ENCODE data around the gene SCN2A. TPM values are rescaled to one million over a fixed set of nuclear protein-coding genes. Genes with fewer than 3 reads are reported as not detected.

The SCN2A gene
- total and polyA plus RNA-seq, 2 of the 4 experiments (the other 2 are of a cell fraction), result 0.24 to 0.54 TPM

DNA sequence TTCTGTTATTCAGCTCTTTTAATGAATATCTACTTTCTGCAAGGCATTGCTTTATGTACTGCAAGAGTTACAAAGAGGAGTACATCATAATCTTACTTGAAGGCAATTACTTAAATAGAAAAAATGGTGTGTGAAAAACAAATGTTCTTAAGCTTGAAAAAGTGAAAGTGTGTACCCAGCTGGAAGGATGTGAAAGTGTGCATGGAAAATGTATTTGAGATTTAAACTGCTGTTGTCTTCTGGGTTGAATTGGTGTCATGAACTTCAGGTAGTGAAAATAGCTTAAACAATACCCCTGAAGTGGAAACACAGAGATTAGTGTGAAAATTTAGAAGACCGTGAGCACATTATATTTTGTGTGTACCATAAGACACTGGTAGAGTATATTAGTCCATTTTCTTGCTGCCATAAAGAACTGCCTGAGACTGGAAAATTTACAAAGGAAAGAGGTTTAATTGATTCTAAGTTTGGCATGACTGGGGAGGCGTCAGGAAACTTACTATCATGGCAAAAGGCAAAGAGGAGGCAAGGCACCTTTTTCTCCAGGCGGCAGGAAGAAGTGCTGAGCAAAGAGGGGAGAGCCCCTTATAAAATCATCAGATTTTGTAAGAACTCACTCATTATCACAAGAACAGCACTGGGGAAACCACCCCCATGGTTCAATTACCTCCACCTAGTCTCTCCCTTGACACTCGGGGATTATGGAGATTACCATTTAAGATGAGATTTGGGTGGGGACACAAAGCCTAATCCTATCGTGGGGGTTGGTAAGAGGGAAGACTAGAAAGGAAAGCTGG is 38.8 kb downstream of the SCN2A start:
- no peak overlapping the region for H2AFZ ChIP-seq (replicated peaks; ENCODE audit: low read length, poor library complexity)
- H3K79me1 ChIP-seq (ENCODE audit: low read depth in 1 of 2, low read length in 2 of 2), result no peaks in the 10 kb centered on the region
- H3K18ac ChIP-seq (ENCODE audit: low read depth, low read length), result no peak overlapping the region
- H2BK15ac ChIP-seq (ENCODE audit: low read depth, low read length), result no peak overlapping the region
- ChIA-PET CTCF (no interaction called here), POLR2A (ENCODE audit: unreplicated experiment) (no interaction called here)
- no peak overlapping the region for H2BK20ac ChIP-seq (ENCODE audit: low read depth, low read length)
- H3K4me1 ChIP-seq (ENCODE audit: control insufficient read depth, insufficient read depth, low read length), result no peaks in the 10 kb centered on the region
- H3K9ac ChIP-seq (ENCODE audit: low read depth, low read length), result no peak overlapping the region
- H3K27ac ChIP-seq (ENCODE audit: insufficient read depth, low read length), result no peak overlapping the region
- no peak overlapping the region for H3K4me2 ChIP-seq (ENCODE audit: low read depth, low read length)
- ATAC-seq (ENCODE audit: low read depth), result no peak
- no peaks in the 10 kb centered on the region for H4K20me1 ChIP-seq (ENCODE audit: insufficient read depth, low read length)
- H2AK5ac ChIP-seq (ENCODE audit: low read depth, low read length), result no peak overlapping the region
- dilution Hi-C loops (cut with HindIII; ENCODE audit: low sequenced_read_pairs, unreplicated experiment) (no loop called here), intact Hi-C loops (cut with micrococcal nuclease) (no loop called here), in situ Hi-C loops (cut with MboI; ENCODE audit: low sequenced_read_pairs) (no loop called here)
- H3K36me3 ChIP-seq (ENCODE audit: control insufficient read depth, insufficient read depth, low read length), result no peaks in the 10 kb centered on the region
- H3K27me3 ChIP-seq (ENCODE audit: control insufficient read depth, insufficient read depth, low read length), result no peaks in the 10 kb centered on the region
- no peak overlapping the region for H4K8ac ChIP-seq (ENCODE audit: low read depth in 2 of 2, low read length in 2 of 2)
- H4K91ac ChIP-seq (ENCODE audit: insufficient read depth, low read depth, low read length), result no peak overlapping the region
- H3K9me3 ChIP-seq (ENCODE audit: control insufficient read depth, insufficient read depth, low read length), result no peaks in the 10 kb centered on the region
- no peak overlapping the region for H4K5ac ChIP-seq (ENCODE audit: low read depth, low read length)
- H3K23ac ChIP-seq (ENCODE audit: low read depth, low read length), result no peak overlapping the region
- no peak overlapping the region for H3K4me3 ChIP-seq (ENCODE audit: insufficient read depth, low read depth, low read length)
- H3K56ac ChIP-seq (ENCODE audit: extremely low read depth, insufficient read depth, low read length), result no peak overlapping the region
- no peak for TF ChIP-seq RAD21 (IDR thresholded peaks at IDR 0.05; ENCODE audit: low read length)
- no peak for TF ChIP-seq CHD1 (IDR thresholded peaks at IDR 0.05; ENCODE audit: low read depth, low read length)
- TF ChIP-seq MXI1 (IDR thresholded peaks at IDR 0.05; ENCODE audit: borderline replicate concordance, low read depth, low read length), result no peak
- TF ChIP-seq, protein P1, sequence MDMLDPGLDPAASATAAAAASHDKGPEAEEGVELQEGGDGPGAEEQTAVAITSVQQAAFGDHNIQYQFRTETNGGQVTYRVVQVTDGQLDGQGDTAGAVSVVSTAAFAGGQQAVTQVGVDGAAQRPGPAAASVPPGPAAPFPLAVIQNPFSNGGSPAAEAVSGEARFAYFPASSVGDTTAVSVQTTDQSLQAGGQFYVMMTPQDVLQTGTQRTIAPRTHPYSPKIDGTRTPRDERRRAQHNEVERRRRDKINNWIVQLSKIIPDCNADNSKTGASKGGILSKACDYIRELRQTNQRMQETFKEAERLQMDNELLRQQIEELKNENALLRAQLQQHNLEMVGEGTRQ (IDR thresholded peaks at IDR 0.05; ENCODE audit: low read depth, low read length), result no peak
- TF ChIP-seq, protein P2, sequence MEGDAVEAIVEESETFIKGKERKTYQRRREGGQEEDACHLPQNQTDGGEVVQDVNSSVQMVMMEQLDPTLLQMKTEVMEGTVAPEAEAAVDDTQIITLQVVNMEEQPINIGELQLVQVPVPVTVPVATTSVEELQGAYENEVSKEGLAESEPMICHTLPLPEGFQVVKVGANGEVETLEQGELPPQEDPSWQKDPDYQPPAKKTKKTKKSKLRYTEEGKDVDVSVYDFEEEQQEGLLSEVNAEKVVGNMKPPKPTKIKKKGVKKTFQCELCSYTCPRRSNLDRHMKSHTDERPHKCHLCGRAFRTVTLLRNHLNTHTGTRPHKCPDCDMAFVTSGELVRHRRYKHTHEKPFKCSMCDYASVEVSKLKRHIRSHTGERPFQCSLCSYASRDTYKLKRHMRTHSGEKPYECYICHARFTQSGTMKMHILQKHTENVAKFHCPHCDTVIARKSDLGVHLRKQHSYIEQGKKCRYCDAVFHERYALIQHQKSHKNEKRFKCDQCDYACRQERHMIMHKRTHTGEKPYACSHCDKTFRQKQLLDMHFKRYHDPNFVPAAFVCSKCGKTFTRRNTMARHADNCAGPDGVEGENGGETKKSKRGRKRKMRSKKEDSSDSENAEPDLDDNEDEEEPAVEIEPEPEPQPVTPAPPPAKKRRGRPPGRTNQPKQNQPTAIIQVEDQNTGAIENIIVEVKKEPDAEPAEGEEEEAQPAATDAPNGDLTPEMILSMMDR (conservative IDR thresholded peaks at IDR 0.05; ENCODE audit: low read depth, low read length), result no peak
- no peak for TF ChIP-seq RFX5 (IDR thresholded peaks at IDR 0.05; ENCODE audit: low read depth, low read length)
- TF ChIP-seq, protein P3, sequence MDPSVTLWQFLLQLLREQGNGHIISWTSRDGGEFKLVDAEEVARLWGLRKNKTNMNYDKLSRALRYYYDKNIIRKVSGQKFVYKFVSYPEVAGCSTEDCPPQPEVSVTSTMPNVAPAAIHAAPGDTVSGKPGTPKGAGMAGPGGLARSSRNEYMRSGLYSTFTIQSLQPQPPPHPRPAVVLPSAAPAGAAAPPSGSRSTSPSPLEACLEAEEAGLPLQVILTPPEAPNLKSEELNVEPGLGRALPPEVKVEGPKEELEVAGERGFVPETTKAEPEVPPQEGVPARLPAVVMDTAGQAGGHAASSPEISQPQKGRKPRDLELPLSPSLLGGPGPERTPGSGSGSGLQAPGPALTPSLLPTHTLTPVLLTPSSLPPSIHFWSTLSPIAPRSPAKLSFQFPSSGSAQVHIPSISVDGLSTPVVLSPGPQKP (IDR thresholded peaks at IDR 0.05; ENCODE audit: borderline replicate concordance, low read depth, low read length), result no peak
- TF ChIP-seq BHLHE40 (IDR thresholded peaks at IDR 0.05; ENCODE audit: low read depth, low read length), result no peak
- no peak for TF ChIP-seq NFE2L2 (IDR thresholded peaks at IDR 0.05; ENCODE audit: low read depth, low read length)
- no peak for TF ChIP-seq CEBPB (IDR thresholded peaks at IDR 0.05; ENCODE audit: low read depth, low read length)
- TF ChIP-seq RCOR1 (IDR thresholded peaks at IDR 0.05; ENCODE audit: insufficient replicate concordance, low read length), result no peak
- no peak for TF ChIP-seq MAFK (IDR thresholded peaks at IDR 0.05; ENCODE audit: low read depth, low read length)
- no peak for TF ChIP-seq SMC3 (IDR thresholded peaks at IDR 0.05; ENCODE audit: low read depth, low read length)
- no peak for DNase-seq
- no peaks in the 10 kb centered on the region for H3K9me1 ChIP-seq (ENCODE audit: insufficient read depth, low read length)
- H3K4ac ChIP-seq (ENCODE audit: low read depth, low read length), result no peak overlapping the region
- no TSS peak for BruUV-seq (replicated peaks)
- H2BK5ac ChIP-seq (ENCODE audit: low read depth, low read length, poor library complexity, severe bottlenecking), result no peak overlapping the region
- no peak overlapping the region for H2BK120ac ChIP-seq (ENCODE audit: low read depth, low read length)
- WGBS, 2 experiments (ENCODE audit: extremely low coverage in 2 of 2, insufficient read length in 1 of 2), result no CpG with 5 or more reads among the region's 5 CpGs
- no peak overlapping the region for H2AK9ac ChIP-seq (replicated peaks; ENCODE audit: low read depth, low read length, poor library complexity)
- no peak overlapping the region for H3K14ac ChIP-seq (replicated peaks; ENCODE audit: low read depth, low read length)
